Neuronal stem cell (in vitro differentiated cells): ENCODE measurements around the gene LAG3.

Experiments used
- DNase-seq: peaks from one replicate; pipeline ENCODE4 v3.0.0-alpha.2; 2013; ENCODE audit warnings: low spot score
- H2AFZ ChIP-seq: one replicate; pipeline ENCODE4 v1.6.1; 2013; ENCODE audit warnings: mild to moderate bottlenecking, low read length, inconsistent platforms
- H2AK5ac ChIP-seq: 2 replicates; pipeline ENCODE4 v1.6.1; 2013; ENCODE audit warnings: low read depth, mild to moderate bottlenecking, inconsistent platforms, low read length, moderate library complexity, mixed read lengths
- H2BK120ac ChIP-seq: 2 replicates; pipeline ENCODE4 v1.6.1; 2013; ENCODE audit warnings: low read depth, mild to moderate bottlenecking, inconsistent platforms, low read length, moderate library complexity, mixed read lengths
- H2BK12ac ChIP-seq: one replicate; pipeline ENCODE4 v1.6.1; 2013; ENCODE audit warnings: low read length, inconsistent platforms
- H2BK15ac ChIP-seq: 2 replicates; pipeline ENCODE4 v1.6.1; 2013; ENCODE audit warnings: mild to moderate bottlenecking, low read length, inconsistent platforms, mixed read lengths
- H2BK5ac ChIP-seq: one replicate; pipeline ENCODE4 v1.6.1; 2013; ENCODE audit warnings: inconsistent platforms, mild to moderate bottlenecking, low read length, moderate library complexity
- H3K14ac ChIP-seq: one replicate; pipeline ENCODE4 v1.6.1; 2013; ENCODE audit warnings: low read length, inconsistent platforms
- H3K18ac ChIP-seq: 2 replicates; pipeline ENCODE4 v1.6.1; 2013; ENCODE audit warnings: low read length, inconsistent platforms
- H3K23ac ChIP-seq: 2 replicates; pipeline ENCODE4 v1.6.1; 2013; ENCODE audit warnings: low read depth, mild to moderate bottlenecking, mixed read lengths, low read length, inconsistent platforms; ENCODE audit not compliant: poor library complexity
- H3K27ac ChIP-seq: replicated peaks from 3 replicates; pipeline ENCODE4 v1.5.1; 2013; ENCODE audit warnings: low read length, inconsistent platforms
- H3K27me3 ChIP-seq, 3 experiments: 2 replicates each; pipeline ENCODE4 v1.6.1; 2013; ENCODE audit warnings: low read length in 3 of 3, mild to moderate bottlenecking in 2 of 3, inconsistent platforms in 1 of 3, low read depth in 1 of 3, mixed read lengths in 1 of 3, moderate library complexity in 1 of 3; ENCODE audit not compliant: control insufficient read depth in 3 of 3, insufficient read depth in 3 of 3
- H3K36me3 ChIP-seq, 2 donors: replicated peaks in 1 of 2; 2 replicates each; pipeline ENCODE4 v1.6.1; 2013; ENCODE audit warnings: low read length in 2 of 2; ENCODE audit not compliant: control insufficient read depth in 2 of 2, insufficient read depth in 2 of 2
- H3K4ac ChIP-seq: 2 replicates; pipeline ENCODE4 v1.6.1; 2013; ENCODE audit warnings: inconsistent platforms, mild to moderate bottlenecking, low read length, moderate library complexity
- H3K4me1 ChIP-seq, 2 donors: 1 replicate in 1 of 2; 2 replicates in 1 of 2; pipeline ENCODE4 v1.6.1; 2013; ENCODE audit warnings: low read length in 2 of 2, low read depth in 1 of 2; ENCODE audit not compliant: control insufficient read depth in 2 of 2, insufficient read depth in 1 of 2
- H3K4me2 ChIP-seq: one replicate; pipeline ENCODE4 v1.6.1; 2013; ENCODE audit warnings: mild to moderate bottlenecking, low read length, inconsistent platforms; ENCODE audit not compliant: insufficient read depth, poor library complexity, severe bottlenecking
- H3K4me3 ChIP-seq, 2 donors: 2 replicates each; pipeline ENCODE4 v1.5.1; 2013; ENCODE audit warnings: low read length in 2 of 2, mild to moderate bottlenecking in 2 of 2, inconsistent platforms in 1 of 2, moderate library complexity in 1 of 2
- H3K79me1 ChIP-seq: one replicate; pipeline ENCODE4 v1.6.1; 2013; ENCODE audit warnings: low read depth, mild to moderate bottlenecking, inconsistent platforms, low read length, moderate library complexity
- H3K9ac ChIP-seq: one replicate; pipeline ENCODE4 v1.6.1; 2013; ENCODE audit warnings: mild to moderate bottlenecking, low read depth, low read length, inconsistent platforms; ENCODE audit not compliant: poor library complexity
- H3K9me3 ChIP-seq, 2 donors: replicated peaks in 1 of 2; 2 replicates each; pipeline versions ENCODE3 to v1.6.1; 2013; ENCODE audit warnings: low read length in 2 of 2, mild to moderate bottlenecking in 2 of 2, inconsistent platforms in 1 of 2, low read depth in 1 of 2, mixed read lengths in 1 of 2, moderate library complexity in 1 of 2; ENCODE audit not compliant: control insufficient read depth in 2 of 2, insufficient read depth in 1 of 2
- H4K8ac ChIP-seq: one replicate; pipeline ENCODE4 v1.6.1; 2013; ENCODE audit warnings: low read depth, mild to moderate bottlenecking, inconsistent platforms, low read length, moderate library complexity
- H4K91ac ChIP-seq: one replicate; pipeline ENCODE4 v1.6.1; 2013; ENCODE audit warnings: low read length, low read depth, mild to moderate bottlenecking, inconsistent platforms; ENCODE audit not compliant: poor library complexity
- WGBS, 2 donors: extraction: QIAGEN DNeasy Blood & Tissue Kit; methylation state at CpG; one replicate each; pipeline ENCODE4 v1.1.7; 2013; ENCODE audit warnings: missing lambda C conversion rate in 2 of 2, mixed read lengths in 1 of 2; ENCODE audit not compliant: insufficient read length in 2 of 2, insufficient replicate concordance in 1 of 2; ENCODE audit errors: extremely low coverage in 2 of 2; 5-methylcytosine and 5-hydroxymethylcytosine counted together

Gene LAG3

DNA sequence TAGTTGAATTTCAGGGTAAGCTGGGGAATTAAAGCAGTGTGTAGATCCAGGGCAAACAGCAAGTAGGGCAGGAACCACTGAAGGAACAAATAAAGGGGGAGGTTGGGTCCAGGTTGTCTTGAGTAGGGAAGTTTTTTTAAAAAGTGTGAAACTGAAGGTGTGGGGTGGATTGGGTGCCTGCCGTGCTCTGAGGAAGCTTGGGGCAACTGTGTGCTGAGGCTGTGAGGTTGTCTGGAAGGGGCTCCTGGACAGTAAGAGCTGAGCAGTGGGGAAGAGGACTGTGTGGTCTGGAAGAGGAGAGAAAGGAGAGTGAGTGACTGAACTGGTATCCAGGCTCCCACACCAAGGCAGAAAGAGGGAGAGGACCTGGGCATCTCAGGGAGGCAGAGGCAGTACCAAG, 38.4 kb downstream of the LAG3 start:
- Histone ChIP-seq H2BK15ac (no peak overlapping the region), H3K4me3 (no peak overlapping the region), H3K18ac (no peak overlapping the region), H4K91ac (no peak overlapping the region), H3K36me3 (no peaks in the 10 kb centered on the region), H3K9me3 (no peaks in the 10 kb centered on the region), H3K14ac (no peak overlapping the region), H3K4me1 (no peaks in the 10 kb centered on the region), H2AFZ (peak overlapping the region; percentile 53), H2BK120ac (no peak overlapping the region), H3K4me2 (no peak overlapping the region), H2BK5ac (no peak overlapping the region), H3K79me1 (no peaks in the 10 kb centered on the region), H2BK12ac (no peak overlapping the region), H4K8ac (no peak overlapping the region), H3K4ac (no peak overlapping the region), H2AK5ac (no peak overlapping the region), H3K27ac (no peak overlapping the region), H3K27me3 (no peaks in the 10 kb centered on the region), H3K9ac (no peak overlapping the region), H3K23ac (no peak overlapping the region)
- no CpG with 5 or more reads among the region's 1 CpG for WGBS, 2 donors
- DNase-seq, result no peak

DNA sequence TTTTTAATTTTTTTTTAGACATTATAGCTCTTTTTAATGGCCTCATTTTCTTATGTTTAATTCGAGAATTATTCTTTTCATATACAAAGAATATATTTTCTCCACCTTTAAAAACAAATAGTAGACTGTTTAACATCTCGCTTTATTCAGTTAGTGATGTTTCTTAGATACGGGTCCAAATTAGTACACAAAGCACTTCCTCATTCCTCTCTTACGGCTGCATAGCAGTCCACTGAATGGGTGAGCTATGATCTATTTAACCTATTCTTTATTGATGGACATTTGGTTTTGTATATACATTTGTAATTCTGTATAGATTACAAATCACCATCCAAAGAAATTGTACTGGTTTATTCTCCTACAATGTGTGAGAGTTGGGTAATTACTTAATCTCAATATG, 41.0 kb downstream of the LAG3 start:
- no peak overlapping the region for H3K4me2 ChIP-seq
- no peak overlapping the region for H4K8ac ChIP-seq
- no peak for DNase-seq
- H3K23ac ChIP-seq, result no peak overlapping the region
- H3K27me3 ChIP-seq, result no peaks in the 10 kb centered on the region
- no peak overlapping the region for H3K9ac ChIP-seq
- no peaks in the 10 kb centered on the region for H3K36me3 ChIP-seq
- H2BK120ac ChIP-seq, result no peak overlapping the region
- H3K18ac ChIP-seq, result no peak overlapping the region
- peaks cover 2% of the 10 kb centered on the region for H3K79me1 ChIP-seq
- H2AFZ ChIP-seq, result no peak overlapping the region
- no peak overlapping the region for H3K4ac ChIP-seq
- no peak overlapping the region for H3K27ac ChIP-seq
- no peak overlapping the region for H4K91ac ChIP-seq
- H3K4me1 ChIP-seq, result peaks cover 9 to 10% of the 10 kb centered on the region in 2 donors
- no peak overlapping the region for H2AK5ac ChIP-seq
- H3K4me3 ChIP-seq, result no peak overlapping the region
- no peak overlapping the region for H3K14ac ChIP-seq
- peaks cover 0 to 4% of the 10 kb centered on the region in 2 donors for H3K9me3 ChIP-seq
- no peak overlapping the region for H2BK5ac ChIP-seq
- no peak overlapping the region for H2BK15ac ChIP-seq
- no CpG with 5 or more reads among the region's 4 CpGs for WGBS, 2 donors
- H2BK12ac ChIP-seq, result no peak overlapping the region

DNA sequence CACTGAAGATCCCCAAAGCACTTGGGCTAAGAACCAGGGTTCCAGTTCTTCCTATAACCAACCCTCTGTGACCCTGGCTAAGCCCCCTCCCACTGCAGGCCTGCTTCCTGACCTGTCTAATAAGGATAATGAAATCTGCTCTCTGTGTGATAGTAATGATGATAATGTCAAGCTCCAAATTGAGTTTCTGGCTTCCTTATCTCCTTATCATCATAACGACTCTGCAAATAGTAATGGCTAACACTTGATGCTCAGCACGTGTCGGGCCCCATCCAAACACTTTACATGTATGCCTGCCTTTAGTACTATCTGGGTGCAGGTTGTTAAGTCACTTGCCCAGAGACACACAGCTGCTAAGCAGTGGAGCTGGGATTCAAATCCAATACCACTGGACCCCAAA, 44.3 kb downstream of the LAG3 start:
- Histone ChIP-seq H3K9me3 (peaks cover 0 to 4% of the 10 kb centered on the region in 2 donors), H3K18ac (no peak overlapping the region), H3K4me2 (no peak overlapping the region), H3K4ac (no peak overlapping the region), H3K36me3 (no peaks in the 10 kb centered on the region), H3K27me3 (no peaks in the 10 kb centered on the region), H2AFZ (no peak overlapping the region), H4K91ac (no peak overlapping the region), H3K27ac (no peak overlapping the region), H2AK5ac (no peak overlapping the region), H4K8ac (no peak overlapping the region), H3K23ac (no peak overlapping the region), H2BK120ac (no peak overlapping the region), H2BK15ac (no peak overlapping the region), H2BK5ac (no peak overlapping the region), H3K4me1 (peaks cover 35% of the 10 kb centered on the region in 2 donors), H2BK12ac (no peak overlapping the region), H3K4me3 (no peak overlapping the region), H3K14ac (no peak overlapping the region), H3K79me1 (peaks cover 2% of the 10 kb centered on the region), H3K9ac (no peak overlapping the region)
- WGBS, 2 donors, result no CpG with 5 or more reads among the region's 3 CpGs
- DNase-seq, result no peak

DNA sequence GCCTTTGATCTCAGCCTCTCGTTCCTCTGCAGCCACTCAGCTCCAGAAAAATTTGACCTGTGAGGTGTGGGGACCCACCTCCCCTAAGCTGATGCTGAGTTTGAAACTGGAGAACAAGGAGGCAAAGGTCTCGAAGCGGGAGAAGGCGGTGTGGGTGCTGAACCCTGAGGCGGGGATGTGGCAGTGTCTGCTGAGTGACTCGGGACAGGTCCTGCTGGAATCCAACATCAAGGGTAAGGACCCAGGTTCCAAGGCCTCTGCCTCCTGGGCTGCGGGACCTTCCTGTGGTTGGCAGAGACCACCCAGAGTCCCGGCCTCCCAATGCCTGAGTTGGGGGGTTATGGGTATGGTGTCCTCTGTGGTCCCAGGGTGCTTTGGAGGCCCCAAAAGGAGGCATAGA, 44.8 kb downstream of the LAG3 start:
- H2BK15ac ChIP-seq, result no peak overlapping the region
- H3K4me1 ChIP-seq, result peaks cover 38% of the 10 kb centered on the region in 2 donors
- H3K79me1 ChIP-seq, result peaks cover 2% of the 10 kb centered on the region
- peak overlapping the region; percentile 51 for H2BK12ac ChIP-seq
- peak overlapping the region; percentile 3 for H2AK5ac ChIP-seq
- H2AFZ ChIP-seq, result no peak overlapping the region
- no peak overlapping the region for H3K23ac ChIP-seq
- H3K9ac ChIP-seq, result no peak overlapping the region
- no peak overlapping the region for H3K14ac ChIP-seq
- no peaks in the 10 kb centered on the region for H3K36me3 ChIP-seq
- peak overlapping the region; percentile 33 for H2BK5ac ChIP-seq
- no peak overlapping the region for H3K4ac ChIP-seq
- no peak overlapping the region for H4K91ac ChIP-seq
- DNase-seq, result no peak
- H3K27me3 ChIP-seq, result no peaks in the 10 kb centered on the region
- WGBS, 2 donors, result no CpG with 5 or more reads among the region's 8 CpGs
- peaks cover 0 to 4% of the 10 kb centered on the region in 2 donors for H3K9me3 ChIP-seq
- H3K27ac ChIP-seq, result no peak overlapping the region
- H2BK120ac ChIP-seq, result no peak overlapping the region
- no peak overlapping the region for H4K8ac ChIP-seq
- no peak overlapping the region for H3K18ac ChIP-seq
- no peak overlapping the region for H3K4me3 ChIP-seq
- H3K4me2 ChIP-seq, result no peak overlapping the region
